Endothelial cell of umbilical vein (primary cell): Measurements from ENCODE around the gene SDK2. TPM values are rescaled to one million over a fixed set of nuclear protein-coding genes. Genes with fewer than 3 reads are reported as not detected.

Experiments used
- BruUV-seq: library from RNA; stranded (reverse); fragments of 400-500 nt; replicated peaks from 2 replicates; lab custom pipeline; 2021; lab: Mats Ljungman, UMichigan
- CTCF ChIA-PET: fragments of 300-600, 350-600 bp; sonication (Branson Sonifier 250); formaldehyde crosslinking; loops from one replicate; lab custom pipeline; 2021; ENCODE audit warnings: antibody characterized with exemption, inconsistent platforms; lab: Charles Lee
- POLR2A ChIA-PET: fragments of 300-600, 350-600 bp; sonication (Branson Sonifier 250); formaldehyde crosslinking; loops from one replicate; lab custom pipeline; 2021; ENCODE audit warnings: antibody characterized with exemption, inconsistent platforms; lab: Charles Lee
- DNase-seq: peaks from one replicate; pipeline ENCODE4 v3.0.0-alpha.2; 2011; ENCODE audit warnings: low read depth, low spot score
- FAIRE-seq: peaks from 2 replicates; lab custom pipeline; 2011; peaks lifted over from hg19 to GRCh38; lab: Jason Lieb, UNC
- H2AFZ ChIP-seq: 2 replicates; pipeline ENCODE4 v1.6.0; 2012; ENCODE audit warnings: low read depth, low read length, control low read depth, inconsistent platforms
- H3K27ac ChIP-seq: 2 replicates; pipeline ENCODE4 v1.5.1; 2011; ENCODE audit warnings: low read depth, mild to moderate bottlenecking, control low read depth, low read length, moderate library complexity; ENCODE audit not compliant: insufficient read depth
- H3K27me3 ChIP-seq, 2 experiments: 2 replicates each; pipeline versions ENCODE4 v1.6.0 to v1.6.1; 2011; ENCODE audit warnings: low read length in 2 of 2, mixed read lengths in 1 of 2; ENCODE audit not compliant: control insufficient read depth in 2 of 2, insufficient read depth in 2 of 2
- H3K36me3 ChIP-seq, 2 experiments: 2 replicates in 1 of 2; 3 replicates in 1 of 2; pipeline ENCODE4 v1.5.1; 2011; ENCODE audit warnings: low read length in 2 of 2, mild to moderate bottlenecking in 1 of 2, moderate library complexity in 1 of 2; ENCODE audit not compliant: control insufficient read depth in 2 of 2, insufficient read depth in 2 of 2; ENCODE audit errors: extremely low read depth in 1 of 2
- H3K4me1 ChIP-seq: 3 replicates; pipeline ENCODE4 v1.5.1; 2011; ENCODE audit warnings: mild to moderate bottlenecking, low read length; ENCODE audit not compliant: control insufficient read depth, insufficient read depth; ENCODE audit errors: extremely low read depth
- H3K4me2 ChIP-seq: 2 replicates; pipeline ENCODE4 v1.6.1; 2011; ENCODE audit warnings: low read length, control low read depth, mixed read lengths; ENCODE audit not compliant: insufficient read depth
- H3K4me3 ChIP-seq, 3 experiments: fragments of 200-600 bp in 1 of 3; sonication (generic), shearing (Covaris generic) in 1 of 3; replicated peaks in 1 of 3; 2 replicates each; pipeline ENCODE4 v1.5.1; 2011 to 2016; ENCODE audit warnings: control low read depth in 3 of 3, low read length in 3 of 3, mild to moderate bottlenecking in 2 of 3, inconsistent platforms in 1 of 3, low read depth in 1 of 3, moderate library complexity in 1 of 3; ENCODE audit not compliant: insufficient read depth in 1 of 3
- H3K79me2 ChIP-seq: 2 replicates; pipeline ENCODE4 v1.6.0; 2012; ENCODE audit warnings: low read length, inconsistent platforms; ENCODE audit not compliant: control insufficient read depth, insufficient read depth
- H3K9ac ChIP-seq: replicated peaks from 2 replicates; pipeline ENCODE3; 2011; ENCODE audit warnings: low read length, control low read depth; ENCODE audit not compliant: insufficient read depth; ENCODE audit errors: extremely low read depth
- H3K9me1 ChIP-seq: replicated peaks from 3 replicates; pipeline ENCODE4 v1.6.0; 2011; ENCODE audit warnings: mild to moderate bottlenecking, low read length; ENCODE audit not compliant: control insufficient read depth, insufficient read depth; ENCODE audit errors: extremely low read depth
- H3K9me3 ChIP-seq: replicated peaks from 2 replicates; pipeline ENCODE4 v1.5.1; 2012; ENCODE audit warnings: low read length, inconsistent platforms; ENCODE audit not compliant: control insufficient read depth, insufficient read depth
- H4K20me1 ChIP-seq: replicated peaks from 2 replicates; pipeline ENCODE3; 2011; ENCODE audit warnings: mild to moderate bottlenecking, low read length; ENCODE audit not compliant: control insufficient read depth, insufficient read depth; ENCODE audit errors: extremely low read depth
- EZH2 ChIP-seq: IDR thresholded peaks from 2 replicates; pipeline ENCODE4 v1.6.1; 2012; ENCODE audit warnings: borderline replicate concordance, low read depth, mild to moderate bottlenecking, moderate library complexity, low read length, inconsistent platforms; ENCODE audit not compliant: severe bottlenecking
- FOS ChIP-seq: IDR thresholded peaks from 2 replicates; pipeline ENCODE4 v1.6.1; 2011; ENCODE audit warnings: mild to moderate bottlenecking, low read length, moderate library complexity, borderline replicate concordance; ENCODE audit not compliant: insufficient read depth
- GATA2 ChIP-seq: IDR thresholded peaks from 2 replicates; pipeline ENCODE4 v1.7.0; 2011; ENCODE audit warnings: low read depth, mild to moderate bottlenecking, moderate library complexity, mixed read lengths, low read length; ENCODE audit not compliant: insufficient read length, insufficient read depth
- JUN ChIP-seq: IDR thresholded peaks from 2 replicates; pipeline ENCODE4 v1.6.1; 2011; ENCODE audit warnings: borderline replicate concordance, low read depth; ENCODE audit not compliant: insufficient read length, insufficient read depth
- MYC ChIP-seq: IDR thresholded peaks from one replicate; pipeline ENCODE4 v1.6.1; 2011; ENCODE audit warnings: mild to moderate bottlenecking, low read depth, low read length
- POLR2A ChIP-seq: IDR thresholded peaks from 2 replicates; pipeline ENCODE4 v1.6.1; 2012; ENCODE audit warnings: low read depth, mild to moderate bottlenecking, control low read depth, low read length
- POLR2AphosphoS5 ChIP-seq: IDR thresholded peaks from 2 replicates; pipeline ENCODE4 v1.6.1; 2012; ENCODE audit warnings: low read depth, mild to moderate bottlenecking, control low read depth, low read length, moderate library complexity; ENCODE audit not compliant: insufficient read depth
- dilution Hi-C: fragments of 300-500 bp; cut with MboI; formaldehyde crosslinking; loops from one replicate; pipeline ENCODE4 v1.15.0; 2019; ENCODE audit warnings: low sequenced_read_pairs; ENCODE audit not compliant: extremely low pct_ligation_motif_present
- intact Hi-C: fragments of 100-400 bp; cut with micrococcal nuclease; formaldehyde crosslinking; loops from one replicate; pipeline ENCODE4 v1.10.0; 2022
- polyA plus RNA-seq, 4 experiments: library from polyadenylated mRNA; depleted of rRNA in 3 of 4; stranded (reverse) in 3 of 4; unstranded in 1 of 4; fragments of >200 nt; gene quantifications; 2 replicates each; pipeline versions ENCODE4 v1.2.1 to v1.2.3, GENCODE V29; 2011 to 2012; ENCODE audit warnings: missing spikeins in 1 of 4
- total RNA-seq: library from RNA; stranded (reverse); gene quantifications from 2 replicates; pipeline ENCODE4 v1.2.3, GENCODE V29; 2021
- TF ChIP-seq, protein P1 (sequence below): IDR thresholded peaks from 2 replicates; pipeline ENCODE4 v1.6.1; 2011; ENCODE audit not compliant: insufficient read depth, insufficient read length
- TF ChIP-seq, protein P2 (sequence below), 2 donors: IDR thresholded peaks; 1 replicate in 1 of 2; 2 replicates in 1 of 2; pipeline ENCODE4 v1.5.1; 2011; ENCODE audit warnings: low read length in 2 of 2, mild to moderate bottlenecking in 2 of 2, moderate library complexity in 2 of 2, control low read depth in 1 of 2, inconsistent platforms in 1 of 2, low read depth in 1 of 2; ENCODE audit not compliant: insufficient read depth in 1 of 2; ENCODE audit errors: extremely low read depth in 1 of 2

Gene SDK2
- total and polyA plus RNA-seq, 2 donors (not counting 3 experiments of a cell fraction or from before 2014, with no cell fraction given), result not detected

DNA sequence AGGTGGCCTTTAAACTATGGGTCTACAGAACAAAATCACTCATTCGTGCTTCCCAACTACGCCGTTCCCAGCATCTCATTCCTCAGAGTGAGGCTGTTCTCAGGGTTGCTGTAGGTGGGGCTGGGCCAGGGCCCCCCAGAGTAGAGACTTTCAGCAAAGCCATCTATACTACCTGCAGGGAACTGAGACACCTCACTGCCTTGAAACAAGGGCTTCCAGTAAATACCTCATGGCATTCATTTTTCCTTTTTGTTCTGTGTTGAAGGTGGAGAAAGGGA, 4.2 kb upstream of the SDK2 start:
- Histone ChIP-seq H3K27me3 (peaks cover 13 to 26% of the 10 kb centered on the region in 2 experiments), H3K79me2 (no peaks in the 10 kb centered on the region), H3K4me2 (no peak overlapping the region), H2AFZ (no peak overlapping the region), H3K27ac (no peak overlapping the region), H3K4me3 (no peak overlapping the region), H4K20me1 (no peaks in the 10 kb centered on the region), H3K9ac (no peak overlapping the region), H3K9me1 (no peaks in the 10 kb centered on the region), H3K9me3 (no peaks in the 10 kb centered on the region), H3K4me1 (no peaks in the 10 kb centered on the region), H3K36me3 (no peaks in the 10 kb centered on the region)
- DNase-seq, result no peak
- POLR2A ChIA-PET, result no interaction called here
- BruUV-seq, result no TSS peak
- CTCF ChIA-PET, result no interaction called here
- TF ChIP-seq FOS, result no peak
- intact Hi-C loops (no loop called here), dilution Hi-C loops (no loop called here)
- FAIRE-seq, result no peak

DNA sequence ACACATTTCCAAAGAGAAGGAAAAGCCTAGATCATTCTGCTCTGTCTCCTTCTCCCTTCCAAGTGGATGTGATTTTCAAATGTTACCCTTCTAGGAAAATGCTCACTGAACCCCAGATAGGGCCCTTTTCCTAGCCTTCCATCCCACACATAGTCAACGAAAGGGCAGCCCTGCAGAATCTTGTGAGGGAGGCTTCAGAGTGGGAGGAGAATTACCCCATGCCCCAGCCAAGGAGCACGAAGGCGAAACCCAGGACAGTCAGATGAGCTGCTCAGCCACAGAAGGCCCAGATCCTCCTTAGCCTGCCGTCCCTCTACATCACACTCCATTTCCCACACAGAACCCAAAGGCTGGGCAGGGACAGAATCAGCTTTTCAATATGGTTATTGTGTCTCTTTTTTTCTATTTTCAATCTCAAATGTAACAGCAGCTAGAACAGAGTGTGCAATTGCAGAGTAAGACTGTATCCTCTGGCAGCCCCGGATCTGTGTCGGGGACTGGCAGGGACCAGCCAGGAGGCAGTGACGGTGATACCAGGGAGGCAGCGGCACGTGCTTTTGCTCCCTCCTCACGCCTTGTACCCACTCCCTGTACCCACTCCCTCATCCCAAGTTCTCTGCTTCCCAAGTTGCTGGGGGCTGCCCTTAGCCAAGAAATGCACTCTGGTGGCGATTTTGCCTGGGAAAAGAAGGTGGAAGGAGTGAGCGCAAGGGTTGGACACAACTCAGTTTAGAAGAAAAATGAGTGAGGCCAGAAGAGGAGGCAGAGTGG, 3.7 kb upstream of the SDK2 start:
- POLR2A ChIA-PET, result no interaction called here
- H3K36me3 ChIP-seq, result no peaks in the 10 kb centered on the region
- DNase-seq (no peak), FAIRE-seq (no peak)
- H4K20me1 ChIP-seq, result no peaks in the 10 kb centered on the region
- H3K4me2 ChIP-seq, result no peak overlapping the region
- H3K27me3 ChIP-seq, result peaks cover 13 to 31% of the 10 kb centered on the region in 2 experiments
- no peak overlapping the region for H3K9ac ChIP-seq
- TF ChIP-seq GATA2, result no peak
- no peak for TF ChIP-seq POLR2AphosphoS5
- no peak for TF ChIP-seq MYC
- no peak for TF ChIP-seq FOS
- TF ChIP-seq POLR2A, result no peak
- TF ChIP-seq JUN, result no peak
- TF ChIP-seq, protein P1, sequence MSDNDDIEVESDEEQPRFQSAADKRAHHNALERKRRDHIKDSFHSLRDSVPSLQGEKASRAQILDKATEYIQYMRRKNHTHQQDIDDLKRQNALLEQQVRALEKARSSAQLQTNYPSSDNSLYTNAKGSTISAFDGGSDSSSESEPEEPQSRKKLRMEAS, result no peak
- TF ChIP-seq EZH2, result no peak
- TF ChIP-seq, protein P2, sequence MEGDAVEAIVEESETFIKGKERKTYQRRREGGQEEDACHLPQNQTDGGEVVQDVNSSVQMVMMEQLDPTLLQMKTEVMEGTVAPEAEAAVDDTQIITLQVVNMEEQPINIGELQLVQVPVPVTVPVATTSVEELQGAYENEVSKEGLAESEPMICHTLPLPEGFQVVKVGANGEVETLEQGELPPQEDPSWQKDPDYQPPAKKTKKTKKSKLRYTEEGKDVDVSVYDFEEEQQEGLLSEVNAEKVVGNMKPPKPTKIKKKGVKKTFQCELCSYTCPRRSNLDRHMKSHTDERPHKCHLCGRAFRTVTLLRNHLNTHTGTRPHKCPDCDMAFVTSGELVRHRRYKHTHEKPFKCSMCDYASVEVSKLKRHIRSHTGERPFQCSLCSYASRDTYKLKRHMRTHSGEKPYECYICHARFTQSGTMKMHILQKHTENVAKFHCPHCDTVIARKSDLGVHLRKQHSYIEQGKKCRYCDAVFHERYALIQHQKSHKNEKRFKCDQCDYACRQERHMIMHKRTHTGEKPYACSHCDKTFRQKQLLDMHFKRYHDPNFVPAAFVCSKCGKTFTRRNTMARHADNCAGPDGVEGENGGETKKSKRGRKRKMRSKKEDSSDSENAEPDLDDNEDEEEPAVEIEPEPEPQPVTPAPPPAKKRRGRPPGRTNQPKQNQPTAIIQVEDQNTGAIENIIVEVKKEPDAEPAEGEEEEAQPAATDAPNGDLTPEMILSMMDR (IDR thresholded peaks at IDR 0.05; ENCODE audit: extremely low read depth in 1 of 2, insufficient read depth in 1 of 2, low read depth in 1 of 2, low read length in 2 of 2), result no peak
- H3K9me1 ChIP-seq, result no peaks in the 10 kb centered on the region
- H3K4me1 ChIP-seq, result no peaks in the 10 kb centered on the region
- intact Hi-C loops, result no loop called here
- H3K9me3 ChIP-seq, result no peaks in the 10 kb centered on the region
- dilution Hi-C loops, result no loop called here
- no peaks in the 10 kb centered on the region for H3K79me2 ChIP-seq
- H3K27ac ChIP-seq, result no peak overlapping the region
- no peak overlapping the region for H3K4me3 ChIP-seq
- H2AFZ ChIP-seq, result no peak overlapping the region
- CTCF ChIA-PET, result no interaction called here
- no TSS peak for BruUV-seq
